Stimulated activated CD4-positive, alpha-beta T cell treated with anti-CD3 and anti-CD28 coated beads, TNF-alpha, amount 100 ng/mL, for 4 hours (primary cell): ENCODE results near the gene CABCOCO1.

Experiments used
- DNase-seq, 3 experiments: peaks; one replicate each; pipeline ENCODE4 v3.0.0-alpha.2; 2020; ENCODE audit warnings: low read depth in 3 of 3

The CABCOCO1 gene

GRCh38 chr10:61662794-61663259 is at the start of gene CABCOCO1:
TSS of gene CABCOCO1 (plus strand) at chr10:61662929. CDS start at chr10:61662973, 44 bp downstream.
- no peak for DNase-seq

DNA sequence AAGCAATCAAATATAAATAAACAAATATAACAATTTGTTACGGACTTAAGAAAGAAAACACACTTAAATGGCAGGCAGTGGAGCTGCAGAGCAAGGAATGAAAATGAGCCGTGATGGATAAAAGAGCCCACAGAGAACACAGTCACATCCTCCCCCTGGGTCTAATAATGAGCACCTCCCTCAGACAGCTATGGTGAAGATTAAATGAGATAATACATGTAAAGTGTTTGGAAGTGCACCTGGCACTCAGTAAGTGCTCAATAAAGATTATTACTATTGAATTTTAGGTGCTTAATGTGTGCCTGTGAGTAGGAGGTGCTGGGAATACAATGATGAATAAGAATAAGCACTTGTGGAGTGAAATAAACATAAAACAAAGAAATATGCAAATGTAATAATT is 49.1 kb upstream of the CABCOCO1 start:
- no peak for DNase-seq

DNA sequence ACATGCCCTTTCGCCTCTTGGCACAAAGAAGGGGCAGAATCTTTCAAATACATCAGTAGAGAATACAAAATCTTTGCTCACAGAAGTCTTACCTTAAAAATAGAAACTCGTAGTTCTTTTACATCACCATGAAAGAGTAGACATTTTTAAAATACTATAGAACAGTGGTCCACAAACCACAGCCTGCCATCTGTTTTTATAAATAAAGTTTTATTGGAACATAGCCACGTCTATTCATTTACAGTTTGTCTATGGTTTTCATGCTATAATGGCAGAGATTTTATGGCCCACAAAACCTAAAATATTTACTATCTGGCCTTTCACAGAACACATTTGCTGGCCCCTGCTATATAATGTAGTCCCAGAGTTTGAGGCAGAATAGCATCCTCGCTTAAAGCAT is 46.1 kb upstream of the CABCOCO1 start:
- DNase-seq: no peak

- no peak for DNase-seq
Measured at GRCh38 chr10:61617180-61617579, 45.5 kb upstream of the CABCOCO1 start.

DNA sequence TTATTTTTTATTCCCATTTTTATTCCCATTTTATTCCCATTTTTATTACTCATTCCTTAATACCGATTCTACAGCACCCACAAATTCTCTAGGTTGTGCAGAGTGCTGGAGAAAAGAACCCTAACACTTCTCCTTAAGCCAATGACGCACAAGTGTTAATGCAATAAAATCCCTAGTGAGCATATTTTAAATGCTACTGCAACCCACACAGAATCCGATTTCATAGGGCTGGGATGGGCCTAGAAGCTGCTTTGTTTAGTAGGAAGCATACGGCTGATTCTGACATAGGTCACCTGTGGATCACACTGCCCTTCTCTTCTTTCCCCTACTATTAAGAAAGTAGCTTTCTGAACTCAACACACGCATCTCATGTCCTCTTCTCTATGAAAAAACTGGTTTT is 45.1 kb upstream of the CABCOCO1 start:
- no peak for DNase-seq

DNA sequence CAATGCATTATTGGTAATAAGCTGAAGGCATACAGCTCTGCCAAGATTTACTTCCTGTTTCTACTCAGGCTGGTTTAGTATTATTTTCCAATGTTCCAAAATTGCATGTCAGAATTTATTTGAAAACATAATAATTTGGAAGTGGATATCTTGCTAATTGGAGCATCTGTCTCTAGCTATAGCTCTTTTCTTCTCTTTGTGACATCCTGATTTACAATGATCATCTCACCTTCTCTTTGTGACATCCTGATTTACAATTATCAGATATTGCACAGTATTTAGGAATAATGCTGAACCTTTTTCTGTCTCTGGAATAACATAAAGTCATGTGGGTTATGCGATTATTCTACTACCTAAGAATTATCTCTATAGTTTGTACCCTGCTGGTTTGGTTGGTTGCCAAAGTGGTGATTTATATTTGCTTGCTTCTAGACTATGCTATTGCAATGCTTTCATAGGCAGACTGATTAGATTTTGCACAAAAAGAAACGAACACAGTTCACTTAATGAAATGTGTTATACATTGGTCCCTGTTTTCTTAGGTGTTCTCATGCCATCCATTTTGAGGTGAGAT is 44.3 kb upstream of the CABCOCO1 start:
- no peak for DNase-seq

DNA sequence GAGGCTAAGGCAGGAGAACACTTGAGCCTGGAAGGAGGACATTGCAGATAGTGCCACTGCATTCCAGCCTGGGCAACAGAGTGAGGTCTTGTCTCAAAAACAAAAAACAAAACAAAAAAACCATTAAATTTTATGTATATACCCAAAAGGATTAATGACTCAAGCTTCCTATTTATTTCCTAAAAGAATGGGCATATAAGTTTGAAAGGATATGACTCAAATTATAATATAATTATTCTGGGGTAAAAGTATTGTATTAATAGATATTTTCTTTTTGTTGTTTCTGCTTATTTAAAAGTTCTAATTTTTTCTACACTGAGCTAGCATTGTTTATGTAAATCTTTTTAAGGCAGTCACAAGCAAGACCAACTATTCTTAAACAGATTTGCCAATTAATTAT is 42.2 kb upstream of the CABCOCO1 start:
- no peak for DNase-seq

- DNase-seq: no peak
Measured at GRCh38 chr10:61621605-61622051, 41.1 kb upstream of the CABCOCO1 start.

GRCh38 chr10:61623161-61623560 is 39.6 kb upstream of the CABCOCO1 start:
- DNase-seq: no peak

DNA sequence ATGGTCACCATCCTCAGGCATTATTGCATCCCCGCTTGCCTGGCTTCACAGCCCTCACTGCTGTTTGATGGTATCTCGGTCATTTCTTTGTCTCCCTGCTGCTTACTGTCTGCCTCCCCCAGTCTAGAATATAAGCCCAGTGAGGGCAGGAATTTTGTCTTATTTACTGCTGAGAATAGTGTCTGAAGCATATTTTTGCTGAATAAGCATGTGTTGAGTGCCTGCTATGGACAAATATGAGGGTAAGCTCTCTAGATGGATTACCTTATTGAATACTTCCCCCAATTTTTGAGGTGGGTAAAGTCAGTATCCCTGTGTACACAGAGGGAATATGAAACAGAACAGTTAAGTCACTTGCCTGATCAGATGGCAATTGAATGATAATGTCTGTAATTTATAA is 36.5 kb upstream of the CABCOCO1 start:
- no peak for DNase-seq

DNA sequence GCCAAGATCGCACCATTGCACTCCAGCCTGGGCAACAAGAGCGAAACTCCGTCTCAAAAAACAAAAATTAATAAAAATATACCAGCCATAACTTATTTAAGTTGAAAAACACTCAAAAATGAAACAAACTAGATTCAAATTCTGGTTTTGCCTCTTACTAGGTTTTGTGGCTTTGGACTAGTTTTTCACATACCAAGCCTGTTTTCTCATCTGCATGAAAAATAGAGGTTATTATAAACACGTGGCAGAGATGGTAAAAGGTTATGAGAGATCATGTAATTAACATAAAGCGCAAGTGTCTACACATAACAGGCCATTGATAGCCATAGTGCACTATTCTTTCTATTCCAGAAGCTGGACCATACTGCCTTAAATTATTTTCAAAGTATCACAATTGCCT is 35.5 kb upstream of the CABCOCO1 start:
- DNase-seq: no peak

DNA sequence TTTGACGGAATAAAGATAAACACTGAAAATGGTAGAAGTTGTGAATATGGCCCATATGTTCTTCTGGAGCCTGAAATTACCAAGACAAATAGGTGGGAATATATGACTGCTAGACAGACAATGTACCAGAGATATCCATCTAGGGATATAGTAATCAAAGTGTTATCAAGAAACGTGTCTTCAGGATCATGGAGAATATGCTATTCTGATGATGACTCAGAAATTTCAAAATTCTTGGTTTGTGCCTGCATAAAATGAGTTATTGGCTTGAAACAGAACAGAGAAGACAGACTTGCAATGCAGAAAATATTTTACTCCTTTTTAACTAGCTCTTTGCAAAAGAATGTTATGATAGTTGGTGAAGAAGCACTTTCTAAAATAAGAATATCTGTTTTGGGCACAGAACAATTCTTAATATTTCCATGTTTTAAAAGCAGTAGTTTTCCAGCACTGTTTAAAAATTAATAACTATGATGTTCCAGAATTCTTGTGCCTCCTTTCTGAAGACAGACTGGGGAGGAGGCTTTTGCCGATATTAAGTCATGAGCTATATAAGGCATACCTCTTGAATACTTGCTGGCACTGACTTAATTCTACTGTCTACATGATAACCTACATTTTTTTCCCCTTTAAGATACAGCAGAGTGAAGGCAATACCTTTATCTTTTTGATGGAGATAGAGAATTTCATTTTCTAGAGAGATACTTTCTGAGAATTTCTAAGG is 34.4 kb upstream of the CABCOCO1 start:
- no peak for DNase-seq

- no peak for DNase-seq
Measured at GRCh38 chr10:61628875-61629513, 33.7 kb upstream of the CABCOCO1 start.

GRCh38 chr10:61629576-61629975 is 33.2 kb upstream of the CABCOCO1 start:
- DNase-seq: no peak

DNA sequence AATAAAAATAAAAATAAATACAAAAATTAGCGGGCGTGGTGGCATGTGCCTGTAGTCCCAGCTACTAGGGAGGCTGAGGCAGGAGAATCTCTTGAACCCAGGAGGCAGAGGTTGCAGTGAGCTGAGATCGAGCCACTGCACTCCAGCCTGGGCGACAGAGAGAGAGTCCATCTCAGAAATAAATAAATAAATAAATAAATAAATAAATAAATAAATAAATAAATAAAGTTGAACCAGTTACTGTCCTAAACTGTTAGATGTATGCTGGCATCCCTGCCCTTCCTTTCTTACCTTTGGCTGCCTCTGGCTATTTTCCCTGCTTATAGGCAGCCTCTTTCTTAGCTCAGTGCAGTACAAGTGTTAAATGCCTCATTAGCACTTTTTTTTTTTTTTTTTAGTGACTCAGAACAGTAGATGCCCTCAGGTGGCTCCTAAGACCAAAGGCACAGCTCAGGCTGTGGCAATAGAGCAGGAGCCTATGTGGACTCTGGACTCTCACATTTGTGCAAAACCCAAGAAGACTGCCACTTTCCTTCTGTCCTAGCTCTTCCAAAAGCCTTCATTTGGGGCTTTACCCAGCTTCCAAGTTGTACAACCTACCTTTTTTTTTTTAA is 30.6 kb upstream of the CABCOCO1 start:
- DNase-seq: no peak

GRCh38 chr10:61633665-61634064 is 29.1 kb upstream of the CABCOCO1 start:
- DNase-seq: no peak

GRCh38 chr10:61634746-61635145 is 28.0 kb upstream of the CABCOCO1 start:
- DNase-seq: no peak

DNA sequence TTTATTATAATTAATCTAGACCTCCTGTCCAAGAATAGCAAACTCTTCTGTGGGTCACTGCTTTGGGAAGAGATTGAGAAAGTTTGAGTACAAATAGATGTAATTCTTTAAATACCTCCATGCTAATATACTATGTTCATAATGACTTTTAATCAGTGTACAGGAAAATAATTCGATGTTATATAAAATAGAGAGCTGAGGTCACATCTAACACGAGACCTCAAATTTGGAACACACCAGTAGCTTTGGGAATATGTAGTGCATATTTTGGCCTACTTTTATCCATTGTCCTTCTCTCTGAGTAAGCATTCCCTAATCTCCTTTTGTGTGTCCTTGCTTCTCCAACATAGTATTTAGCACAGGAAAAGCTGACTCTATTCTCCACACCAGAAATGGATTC is 27.3 kb upstream of the CABCOCO1 start:
- DNase-seq: no peak

DNA sequence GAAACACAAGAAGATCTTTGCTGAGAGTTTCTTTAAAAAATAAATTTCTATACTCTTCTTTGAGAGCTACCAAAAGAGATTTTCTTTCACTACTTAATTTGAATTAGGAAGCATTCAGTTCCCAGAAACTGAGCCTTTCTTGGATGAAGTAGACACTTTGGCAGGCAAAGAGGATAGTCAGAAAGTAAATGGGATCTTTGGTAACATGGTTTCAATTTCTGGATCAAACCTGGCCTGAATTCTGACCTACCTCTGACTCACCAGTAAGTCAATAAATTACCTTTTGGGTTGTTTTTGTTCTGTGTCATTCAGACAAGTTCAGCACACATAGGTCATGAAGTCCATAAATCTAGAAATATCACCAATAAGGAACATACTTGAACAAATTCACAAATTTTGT is 26.8 kb upstream of the CABCOCO1 start:
- no peak for DNase-seq

- no peak for DNase-seq
Measured at GRCh38 chr10:61639952-61640351, 22.8 kb upstream of the CABCOCO1 start.

- DNase-seq: no peak
Measured at GRCh38 chr10:61640856-61641255, 21.9 kb upstream of the CABCOCO1 start.

DNA sequence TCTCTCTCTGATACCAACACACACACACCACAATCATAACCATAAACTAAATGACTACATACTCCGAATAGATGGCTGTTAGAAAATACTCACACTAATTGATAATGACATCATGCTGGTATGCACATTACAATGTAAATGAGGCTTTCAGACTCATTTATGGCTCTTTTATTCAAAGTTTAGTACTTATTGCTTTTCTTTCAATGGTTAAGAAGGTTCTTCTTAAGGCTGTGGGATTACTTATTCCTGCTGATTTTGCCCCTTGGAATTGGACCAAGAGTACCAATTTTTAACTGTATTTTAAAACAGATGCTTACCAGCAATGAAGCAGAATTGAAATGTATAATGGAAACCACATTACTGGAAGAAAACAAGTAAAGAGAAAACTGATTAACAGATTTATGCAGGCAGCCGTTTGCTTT is 20.6 kb upstream of the CABCOCO1 start:
- DNase-seq: no peak

DNA sequence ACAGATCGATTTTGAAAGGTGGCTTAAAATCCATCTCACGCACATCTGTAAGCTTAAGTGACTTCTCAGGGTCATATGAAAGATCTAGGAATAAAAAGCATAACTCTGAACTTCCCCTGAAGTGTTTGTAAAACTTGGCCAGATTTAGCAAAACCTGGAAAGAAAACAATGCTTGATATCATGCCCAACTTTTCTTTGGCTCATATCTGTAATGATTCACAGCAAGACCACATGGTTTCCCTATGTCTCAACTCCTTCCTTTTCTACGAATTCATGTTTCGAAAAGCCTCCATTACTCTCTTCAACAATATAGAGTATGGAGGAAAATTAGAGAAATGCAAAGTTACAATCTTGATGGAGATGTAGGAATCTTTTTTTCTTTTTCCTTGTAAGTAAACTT is 20.1 kb upstream of the CABCOCO1 start:
- no peak for DNase-seq
